ENCODE results near the gene ILRUN.
"Not testable (repeated sequence)": the region's sequence is repeated elsewhere in the genome, so short reads cannot be mapped to it uniquely, and the experiment has no call there.

The ILRUN gene

GRCh38 chr6:34723203-34723602 is 26.6 kb upstream of the ILRUN start:
- no peak for DNase-seq (ENCODE audit: low read depth in 1 of 2, low spot score in 1 of 2)
- H3K4me3 ChIP-seq (replicated peaks; ENCODE audit: insufficient read depth, low read length), result no peak overlapping the region
- no peak for TF ChIP-seq REST (IDR thresholded peaks at IDR 0.05; ENCODE audit: insufficient replicate concordance, low read depth)
- TF ChIP-seq POLR2AphosphoS5 (IDR thresholded peaks at IDR 0.05; ENCODE audit: low read depth), result no peak
- TF ChIP-seq GABPA (IDR thresholded peaks at IDR 0.05; ENCODE audit: low read depth), result no peak
- TF ChIP-seq, protein P1, sequence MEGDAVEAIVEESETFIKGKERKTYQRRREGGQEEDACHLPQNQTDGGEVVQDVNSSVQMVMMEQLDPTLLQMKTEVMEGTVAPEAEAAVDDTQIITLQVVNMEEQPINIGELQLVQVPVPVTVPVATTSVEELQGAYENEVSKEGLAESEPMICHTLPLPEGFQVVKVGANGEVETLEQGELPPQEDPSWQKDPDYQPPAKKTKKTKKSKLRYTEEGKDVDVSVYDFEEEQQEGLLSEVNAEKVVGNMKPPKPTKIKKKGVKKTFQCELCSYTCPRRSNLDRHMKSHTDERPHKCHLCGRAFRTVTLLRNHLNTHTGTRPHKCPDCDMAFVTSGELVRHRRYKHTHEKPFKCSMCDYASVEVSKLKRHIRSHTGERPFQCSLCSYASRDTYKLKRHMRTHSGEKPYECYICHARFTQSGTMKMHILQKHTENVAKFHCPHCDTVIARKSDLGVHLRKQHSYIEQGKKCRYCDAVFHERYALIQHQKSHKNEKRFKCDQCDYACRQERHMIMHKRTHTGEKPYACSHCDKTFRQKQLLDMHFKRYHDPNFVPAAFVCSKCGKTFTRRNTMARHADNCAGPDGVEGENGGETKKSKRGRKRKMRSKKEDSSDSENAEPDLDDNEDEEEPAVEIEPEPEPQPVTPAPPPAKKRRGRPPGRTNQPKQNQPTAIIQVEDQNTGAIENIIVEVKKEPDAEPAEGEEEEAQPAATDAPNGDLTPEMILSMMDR (IDR thresholded peaks at IDR 0.05; ENCODE audit: insufficient read depth, low read length), result no peak
- TF ChIP-seq SPI1 (IDR thresholded peaks at IDR 0.05; ENCODE audit: borderline replicate concordance, low read depth), result no peak
- H3K27me3 ChIP-seq (ENCODE audit: insufficient read depth, poor library complexity, severe bottlenecking), result no peaks in the 10 kb centered on the region
- no peak overlapping the region for H3K27ac ChIP-seq (replicated peaks)

GRCh38 chr6:34722451-34722850 is 25.9 kb upstream of the ILRUN start:
- no peak overlapping the region for H3K27ac ChIP-seq (replicated peaks)
- TF ChIP-seq GABPA (IDR thresholded peaks at IDR 0.05; ENCODE audit: low read depth) (no peak), REST (IDR thresholded peaks at IDR 0.05; ENCODE audit: insufficient replicate concordance, low read depth) (no peak), POLR2AphosphoS5 (IDR thresholded peaks at IDR 0.05; ENCODE audit: low read depth) (no peak), SPI1 (IDR thresholded peaks at IDR 0.05; ENCODE audit: borderline replicate concordance, low read depth) (no peak)
- TF ChIP-seq, protein P1 (IDR thresholded peaks at IDR 0.05; ENCODE audit: insufficient read depth, low read length), result no peak
- no peak for DNase-seq (ENCODE audit: low read depth in 1 of 2, low spot score in 1 of 2)
- H3K4me3 ChIP-seq (replicated peaks; ENCODE audit: insufficient read depth, low read length), result no peak overlapping the region
- no peaks in the 10 kb centered on the region for H3K27me3 ChIP-seq (ENCODE audit: insufficient read depth, poor library complexity, severe bottlenecking)

- H3K27me3 ChIP-seq (ENCODE audit: insufficient read depth, poor library complexity, severe bottlenecking); H3K4me3 ChIP-seq (replicated peaks; ENCODE audit: insufficient read depth, low read length); DNase-seq (ENCODE audit: low read depth in 1 of 2, low spot score in 1 of 2); H3K27ac ChIP-seq (replicated peaks): not testable (repeated sequence)
These were observed 23.6 kb upstream of the ILRUN start for GRCh38 chr6:34720160-34720559.

- not testable (repeated sequence) for H3K27ac ChIP-seq (replicated peaks); H3K4me3 ChIP-seq (replicated peaks; ENCODE audit: insufficient read depth, low read length)
These were observed 23.1 kb upstream of the ILRUN start for GRCh38 chr6:34719646-34720045.

DNA sequence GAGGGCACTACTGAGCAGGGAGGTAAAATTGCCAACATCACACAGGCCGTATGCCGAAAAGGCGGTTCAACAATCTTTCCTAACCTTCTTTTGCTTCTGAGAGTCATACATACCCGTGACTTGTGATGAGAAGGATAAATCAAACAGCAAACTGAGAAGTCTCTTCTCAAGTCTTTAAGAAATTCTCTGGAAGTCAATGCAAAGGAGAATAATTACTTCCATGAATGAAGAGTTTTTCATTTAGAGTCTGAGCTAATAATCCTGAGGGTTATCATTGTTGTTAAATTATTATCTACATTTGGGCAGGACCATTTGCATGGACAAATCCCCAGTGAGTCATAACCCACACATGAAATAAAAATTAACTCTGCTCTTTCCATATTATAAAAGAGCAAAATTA is 22.4 kb upstream of the ILRUN start:
- H3K27ac ChIP-seq (replicated peaks), result no peak overlapping the region
- DNase-seq (ENCODE audit: low read depth in 1 of 2, low spot score in 1 of 2), result no peak
- no peak for TF ChIP-seq GABPA (IDR thresholded peaks at IDR 0.05; ENCODE audit: low read depth)
- TF ChIP-seq POLR2AphosphoS5 (IDR thresholded peaks at IDR 0.05; ENCODE audit: low read depth), result no peak
- TF ChIP-seq SPI1 (IDR thresholded peaks at IDR 0.05; ENCODE audit: borderline replicate concordance, low read depth), result no peak
- TF ChIP-seq, protein P1 (IDR thresholded peaks at IDR 0.05; ENCODE audit: insufficient read depth, low read length), result no peak
- no peaks in the 10 kb centered on the region for H3K27me3 ChIP-seq (ENCODE audit: insufficient read depth, poor library complexity, severe bottlenecking)
- no peak overlapping the region for H3K4me3 ChIP-seq (replicated peaks; ENCODE audit: insufficient read depth, low read length)

More at GRCh38 chr6:34719646-34720045, 23.1 kb upstream of the ILRUN start:
- H3K27me3 ChIP-seq (ENCODE audit: insufficient read depth, poor library complexity, severe bottlenecking); DNase-seq (ENCODE audit: low read depth in 1 of 2, low spot score in 1 of 2): not testable (repeated sequence)
